ENCODE results near the gene OPN1MW3.

OPN1MW3 gene

DNA sequence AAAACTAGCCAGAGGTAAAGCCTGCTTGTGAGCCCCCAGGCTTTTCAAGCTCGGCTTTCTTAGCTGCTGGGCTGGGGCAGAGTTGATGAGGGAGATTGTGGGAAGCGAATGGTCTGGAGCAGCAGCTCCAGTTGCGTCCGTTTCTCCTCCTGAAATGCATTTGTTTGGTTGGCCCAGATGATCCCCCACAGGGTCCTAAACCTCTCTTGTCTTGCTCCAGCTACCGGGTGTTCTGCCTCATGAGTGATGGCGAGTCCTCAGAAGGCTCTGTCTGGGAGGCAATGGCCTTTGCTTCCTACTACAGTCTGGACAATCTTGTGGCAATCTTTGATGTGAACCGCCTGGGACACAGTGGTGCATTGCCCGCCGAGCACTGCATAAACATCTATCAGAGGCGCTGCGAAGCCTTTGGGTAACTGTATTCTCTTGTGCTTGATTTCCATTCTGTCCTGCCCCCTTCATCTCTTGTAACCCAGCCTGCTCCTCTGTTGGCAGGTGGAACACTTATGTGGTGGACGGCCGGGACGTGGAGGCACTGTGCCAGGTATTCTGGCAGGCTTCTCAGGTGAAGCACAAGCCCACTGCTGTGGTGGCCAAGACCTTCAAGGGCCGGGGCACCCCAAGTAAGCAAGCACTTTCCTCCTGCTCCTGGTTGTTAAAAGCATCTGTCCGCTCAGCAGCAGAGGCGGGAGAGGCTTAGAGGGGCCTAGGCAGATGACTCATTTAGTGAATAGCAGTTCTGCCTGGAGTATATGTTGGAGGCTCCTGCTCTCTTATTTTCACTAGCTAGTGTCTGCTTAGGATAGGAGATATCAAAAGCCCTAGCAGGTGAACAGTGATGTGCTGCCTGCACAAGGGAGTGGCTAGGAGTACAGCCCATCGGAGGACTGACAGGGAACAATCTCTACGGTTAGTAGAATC is 53.5 kb downstream of the OPN1MW3 start:
- CTCF ChIA-PET = no interaction called here
- DNase-seq (ENCODE audit: low spot score) = no peak
- TF ChIP-seq, protein P1, sequence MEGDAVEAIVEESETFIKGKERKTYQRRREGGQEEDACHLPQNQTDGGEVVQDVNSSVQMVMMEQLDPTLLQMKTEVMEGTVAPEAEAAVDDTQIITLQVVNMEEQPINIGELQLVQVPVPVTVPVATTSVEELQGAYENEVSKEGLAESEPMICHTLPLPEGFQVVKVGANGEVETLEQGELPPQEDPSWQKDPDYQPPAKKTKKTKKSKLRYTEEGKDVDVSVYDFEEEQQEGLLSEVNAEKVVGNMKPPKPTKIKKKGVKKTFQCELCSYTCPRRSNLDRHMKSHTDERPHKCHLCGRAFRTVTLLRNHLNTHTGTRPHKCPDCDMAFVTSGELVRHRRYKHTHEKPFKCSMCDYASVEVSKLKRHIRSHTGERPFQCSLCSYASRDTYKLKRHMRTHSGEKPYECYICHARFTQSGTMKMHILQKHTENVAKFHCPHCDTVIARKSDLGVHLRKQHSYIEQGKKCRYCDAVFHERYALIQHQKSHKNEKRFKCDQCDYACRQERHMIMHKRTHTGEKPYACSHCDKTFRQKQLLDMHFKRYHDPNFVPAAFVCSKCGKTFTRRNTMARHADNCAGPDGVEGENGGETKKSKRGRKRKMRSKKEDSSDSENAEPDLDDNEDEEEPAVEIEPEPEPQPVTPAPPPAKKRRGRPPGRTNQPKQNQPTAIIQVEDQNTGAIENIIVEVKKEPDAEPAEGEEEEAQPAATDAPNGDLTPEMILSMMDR (conservative IDR thresholded peaks at IDR 0.05; ENCODE audit: low read depth) = no peak
- no peak overlapping the region for H3K27ac ChIP-seq
- POLR2A ChIA-PET (ENCODE audit: low non-redundant PET) = no interaction called here

DNA sequence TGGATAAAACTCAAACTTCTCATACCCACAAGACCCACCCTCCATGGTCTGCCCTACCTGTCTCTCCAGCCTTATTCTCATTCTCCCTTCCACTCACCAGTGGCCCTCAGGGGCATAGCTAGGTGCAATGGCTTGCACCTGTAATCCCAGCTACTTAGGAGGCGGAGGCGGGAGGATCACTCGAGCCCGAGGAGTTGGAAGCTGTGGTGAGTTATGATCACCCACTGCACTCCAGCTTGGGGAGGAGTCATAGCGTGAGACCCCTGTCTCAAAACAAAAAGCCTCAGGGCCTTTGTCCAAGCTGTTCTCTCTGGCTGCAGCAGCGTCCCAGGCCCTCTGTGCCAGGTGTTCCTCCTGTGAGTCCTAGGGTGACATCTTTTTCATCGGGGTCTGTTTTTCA is 54.7 kb downstream of the OPN1MW3 start:
- CTCF ChIA-PET = no interaction called here
- no peak for DNase-seq (ENCODE audit: low spot score)
- TF ChIP-seq, protein P1 (conservative IDR thresholded peaks at IDR 0.05; ENCODE audit: low read depth) = no peak
- H3K27ac ChIP-seq = no peak overlapping the region
- POLR2A ChIA-PET (ENCODE audit: low non-redundant PET) = no interaction called here

DNA sequence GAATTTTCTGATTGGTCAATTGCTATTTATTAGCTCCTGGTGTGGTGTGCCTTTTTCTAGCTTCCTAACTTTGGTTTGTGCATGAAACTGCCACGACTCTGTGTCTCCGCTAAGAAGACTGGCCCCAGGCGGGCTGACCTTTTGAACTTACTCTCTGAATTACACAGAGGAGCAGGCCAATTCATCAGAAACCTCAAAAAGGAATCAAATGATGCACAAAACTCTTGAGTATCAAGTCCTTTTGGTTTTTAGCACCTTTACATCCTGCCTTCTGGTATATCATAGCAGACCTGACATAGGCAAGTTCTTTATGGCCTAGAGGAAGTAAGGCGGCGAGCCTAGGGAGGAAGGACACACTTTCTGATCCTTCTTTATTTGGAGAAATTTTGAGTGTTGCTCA is 55.8 kb downstream of the OPN1MW3 start:
- H3K27ac ChIP-seq = no peak overlapping the region
- DNase-seq (ENCODE audit: low spot score) = no peak
- ChIA-PET CTCF (no interaction called here), POLR2A (ENCODE audit: low non-redundant PET) (no interaction called here)
- TF ChIP-seq, protein P1 (conservative IDR thresholded peaks at IDR 0.05; ENCODE audit: low read depth) = no peak

DNA sequence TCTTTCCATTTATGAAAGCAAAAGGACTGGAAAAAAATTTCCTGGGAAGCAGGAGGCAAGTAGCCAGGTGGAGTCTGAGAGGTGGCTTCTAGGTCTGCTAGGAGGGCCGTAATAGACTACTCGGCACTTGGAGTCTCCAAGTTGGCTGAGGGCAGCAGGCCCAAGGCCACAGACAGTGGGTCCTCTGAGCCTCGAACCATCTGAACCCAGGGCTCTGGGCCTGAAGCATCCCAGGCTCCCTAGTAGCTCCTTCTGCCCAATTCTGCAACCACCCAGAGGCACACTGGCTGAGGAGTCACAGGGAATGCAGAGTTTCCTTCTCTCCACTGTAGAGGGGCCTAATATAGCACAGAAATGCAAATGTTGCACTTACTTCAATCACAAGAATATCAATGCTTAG is 58.0 kb downstream of the OPN1MW3 start:
- H3K27ac ChIP-seq = no peak overlapping the region
- TF ChIP-seq, protein P1 (conservative IDR thresholded peaks at IDR 0.05; ENCODE audit: low read depth) = no peak
- CTCF ChIA-PET = no interaction called here
- no peak for DNase-seq (ENCODE audit: low spot score)
- POLR2A ChIA-PET (ENCODE audit: low non-redundant PET) = no interaction called here

DNA sequence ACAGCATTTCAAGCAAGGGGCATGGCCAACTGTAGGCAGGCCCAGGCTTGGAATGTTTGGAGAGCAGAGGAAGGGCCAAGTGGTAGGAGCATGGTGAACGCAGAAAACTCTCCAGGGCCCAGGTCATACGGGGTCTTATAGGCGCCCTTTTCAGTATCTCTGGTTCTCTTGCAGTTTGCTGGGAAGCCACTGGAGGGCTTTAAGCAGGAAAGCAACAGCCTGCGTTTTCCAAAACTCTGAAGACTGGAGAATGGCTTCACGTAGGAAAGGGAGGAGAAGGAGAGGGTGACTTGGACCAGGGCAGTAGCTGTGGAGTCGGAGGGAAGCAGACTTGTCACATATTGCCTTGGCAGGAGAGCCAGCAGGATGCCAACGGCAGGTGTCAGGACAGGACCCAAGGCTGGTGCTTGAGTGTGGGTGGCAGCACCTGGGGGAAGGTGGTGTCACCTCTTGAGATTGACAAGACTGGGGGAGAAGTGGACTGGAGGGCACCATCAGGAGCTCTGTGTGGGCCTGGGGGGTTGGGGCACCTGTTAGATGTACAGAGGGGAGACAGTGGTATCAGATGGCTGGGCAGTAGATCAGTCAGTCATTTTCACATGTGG is 60.1 kb downstream of the OPN1MW3 start:
- DNase-seq (ENCODE audit: low spot score) = peak; percentile 4
- ChIA-PET CTCF (interaction anchor here (0.6 kb wide), 1 partner anchor 65 kb away, joined by 3 read pairs; no protein-coding TSS in a partner anchor), POLR2A (ENCODE audit: low non-redundant PET) (no interaction called here)
- TF ChIP-seq, protein P1 (conservative IDR thresholded peaks at IDR 0.05; ENCODE audit: low read depth) = peak; percentile 32; the same call in 1 of the 2 replicates
- no peak overlapping the region for H3K27ac ChIP-seq

DNA sequence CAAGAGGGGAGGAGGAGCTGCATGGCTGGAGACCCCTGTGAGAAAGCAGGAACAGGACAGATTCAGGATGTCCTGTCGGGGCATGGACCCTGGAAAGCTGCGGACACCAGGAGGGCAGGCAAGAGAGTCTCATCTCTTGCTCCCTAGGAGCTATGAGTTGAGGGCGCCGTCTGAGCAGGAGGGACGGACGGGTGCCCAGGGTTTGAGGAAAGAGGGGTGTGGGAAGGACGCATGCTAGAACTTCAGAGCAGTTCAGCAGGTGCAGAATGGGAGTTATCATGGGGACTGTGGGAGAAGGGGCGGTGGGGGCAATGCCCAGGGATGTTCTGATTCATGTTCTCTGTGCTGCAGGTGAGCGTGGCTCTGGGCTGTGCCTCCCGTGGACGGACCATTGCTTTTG is 63.0 kb downstream of the OPN1MW3 start:
- ChIA-PET CTCF (no interaction called here), POLR2A (ENCODE audit: low non-redundant PET) (no interaction called here)
- no peak overlapping the region for H3K27ac ChIP-seq
- DNase-seq (ENCODE audit: low spot score) = no peak
- TF ChIP-seq, protein P1 (conservative IDR thresholded peaks at IDR 0.05; ENCODE audit: low read depth) = no peak

Measured in RWPE1 (cell line).